IMR-90 (cell line): ENCODE data around the gene SMARCAD1. TPM values are rescaled to one million over a fixed set of nuclear protein-coding genes. Genes with fewer than 3 reads are reported as not detected.

Experiments used
- ATAC-seq: fragments of 200-7000 bp; cut with Tn5 transposase; 2 replicates; pipeline ENCODE4 v1.9.1; 2020; ENCODE audit warnings: low read depth, mild to moderate bottlenecking, moderate library complexity
- BruUV-seq: library from RNA; stranded (reverse); fragments of 400-500 nt; replicated peaks from 2 replicates; lab custom pipeline; 2021; lab: Mats Ljungman, UMichigan
- CTCF ChIA-PET: fragments of 300-600 bp; formaldehyde crosslinking; extraction: SDS; loops from one replicate; lab custom pipeline; 2021; ENCODE audit warnings: antibody characterized with exemption; lab: Yijun Ruan, JAX
- POLR2A ChIA-PET: fragments of 300-600 bp; sonication (Branson Sonifier 250); formaldehyde crosslinking; loops from one replicate; lab custom pipeline; 2022; ENCODE audit warnings: antibody characterized with exemption; ENCODE audit not compliant: unreplicated experiment; lab: Charles Lee
- DNase-seq: peaks from one replicate; pipeline ENCODE4 v3.0.0; 2013
- H2AFZ ChIP-seq: replicated peaks from 2 replicates; pipeline ENCODE3; 2013; ENCODE audit warnings: low read length, mild to moderate bottlenecking; ENCODE audit not compliant: poor library complexity
- H2AK5ac ChIP-seq: 2 replicates; pipeline ENCODE4 v1.6.1; 2013; ENCODE audit warnings: low read depth, low read length, inconsistent platforms
- H2AK9ac ChIP-seq: replicated peaks from 2 replicates; pipeline ENCODE3; 2013; ENCODE audit warnings: mild to moderate bottlenecking, low read depth, low read length, moderate library complexity; ENCODE audit not compliant: poor library complexity
- H2BK120ac ChIP-seq: 2 replicates; pipeline ENCODE4 v1.6.1; 2013; ENCODE audit warnings: low read depth, low read length, inconsistent platforms
- H2BK15ac ChIP-seq: 3 replicates; pipeline ENCODE4 v1.6.1; 2013; ENCODE audit warnings: low read depth, low read length, inconsistent platforms
- H2BK20ac ChIP-seq: 2 replicates; pipeline ENCODE4 v1.6.1; 2013; ENCODE audit warnings: low read depth, mild to moderate bottlenecking, inconsistent platforms, low read length, moderate library complexity
- H2BK5ac ChIP-seq: 2 replicates; pipeline ENCODE4 v1.6.1; 2013; ENCODE audit warnings: mild to moderate bottlenecking, low read depth, low read length, inconsistent platforms; ENCODE audit not compliant: poor library complexity, severe bottlenecking
- H3K14ac ChIP-seq: replicated peaks from 2 replicates; pipeline ENCODE4 v1.6.1; 2013; ENCODE audit warnings: low read depth, low read length, inconsistent platforms
- H3K18ac ChIP-seq: 2 replicates; pipeline ENCODE4 v1.6.1; 2013; ENCODE audit warnings: low read depth, low read length, control low read depth
- H3K23ac ChIP-seq: 2 replicates; pipeline ENCODE4 v1.6.1; 2013; ENCODE audit warnings: low read depth, low read length, inconsistent platforms
- H3K27ac ChIP-seq: 2 replicates; pipeline ENCODE4 v1.5.1; 2013; ENCODE audit warnings: mild to moderate bottlenecking, control low read depth, low read length; ENCODE audit not compliant: insufficient read depth
- H3K27me3 ChIP-seq: 2 replicates; pipeline ENCODE4 v1.6.1; 2013; ENCODE audit warnings: low read length; ENCODE audit not compliant: control insufficient read depth, insufficient read depth
- H3K36me3 ChIP-seq: 2 replicates; pipeline ENCODE4 v1.6.1; 2013; ENCODE audit warnings: low read length, mixed read lengths; ENCODE audit not compliant: control insufficient read depth, insufficient read depth
- H3K4ac ChIP-seq: 2 replicates; pipeline ENCODE4 v1.6.1; 2013; ENCODE audit warnings: low read depth, low read length, inconsistent platforms
- H3K4me1 ChIP-seq: 2 replicates; pipeline ENCODE4 v1.6.1; 2013; ENCODE audit warnings: low read length, mixed read lengths; ENCODE audit not compliant: control insufficient read depth, insufficient read depth
- H3K4me2 ChIP-seq: 2 replicates; pipeline ENCODE4 v1.6.1; 2013; ENCODE audit warnings: low read depth, mild to moderate bottlenecking, control low read depth, low read length, moderate library complexity
- H3K4me3 ChIP-seq: 2 replicates; pipeline ENCODE4 v1.5.1; 2013; ENCODE audit warnings: low read depth, mild to moderate bottlenecking, control low read depth, low read length, moderate library complexity; ENCODE audit not compliant: insufficient read depth
- H3K56ac ChIP-seq: 2 replicates; pipeline ENCODE4 v1.6.1; 2013; ENCODE audit warnings: low read length, inconsistent platforms; ENCODE audit not compliant: insufficient read depth; ENCODE audit errors: extremely low read depth
- H3K79me1 ChIP-seq, 2 experiments: 2 replicates each; pipeline ENCODE4 v1.6.1; 2013; ENCODE audit warnings: low read length in 2 of 2, inconsistent platforms in 1 of 2, low read depth in 1 of 2
- H3K9ac ChIP-seq: 2 replicates; pipeline ENCODE4 v1.6.1; 2013; ENCODE audit warnings: low read depth, low read length, control low read depth
- H3K9me1 ChIP-seq: 2 replicates; pipeline ENCODE4 v1.6.1; 2013; ENCODE audit warnings: low read length, inconsistent platforms; ENCODE audit not compliant: insufficient read depth
- H3K9me3 ChIP-seq: 2 replicates; pipeline ENCODE4 v1.6.1; 2013; ENCODE audit warnings: low read length; ENCODE audit not compliant: control insufficient read depth, insufficient read depth
- H4K20me1 ChIP-seq: 2 replicates; pipeline ENCODE4 v1.6.1; 2013; ENCODE audit warnings: low read length, inconsistent platforms; ENCODE audit not compliant: insufficient read depth
- H4K5ac ChIP-seq: 2 replicates; pipeline ENCODE4 v1.6.1; 2013; ENCODE audit warnings: mild to moderate bottlenecking, low read depth, low read length, control low read depth
- H4K8ac ChIP-seq, 2 experiments: 2 replicates each; pipeline ENCODE4 v1.6.1; 2013; ENCODE audit warnings: low read depth in 2 of 2, low read length in 2 of 2, control low read depth in 1 of 2, inconsistent platforms in 1 of 2
- H4K91ac ChIP-seq: 2 replicates; pipeline ENCODE4 v1.6.1; 2013; ENCODE audit warnings: low read depth, low read length, inconsistent platforms; ENCODE audit not compliant: insufficient read depth
- RAD21 ChIP-seq: IDR thresholded peaks from 2 replicates; pipeline ENCODE4 v1.6.1; 2012; ENCODE audit warnings: low read length, improper control_type of control experiment
- WGBS, 2 experiments: methylation state at CpG; one replicate each; pipeline versions ENCODE4 v1.1.5 to v1.1.7; 2013; ENCODE audit warnings: missing lambda C conversion rate in 2 of 2; ENCODE audit not compliant: insufficient read length in 1 of 2; ENCODE audit errors: extremely low coverage in 2 of 2; 5-methylcytosine and 5-hydroxymethylcytosine counted together
- dilution Hi-C: fragments of 300-500 bp; cut with HindIII; formaldehyde crosslinking; loops from one replicate; pipeline ENCODE4 v1.14.3; 2018; ENCODE audit warnings: low sequenced_read_pairs; ENCODE audit not compliant: unreplicated experiment
- in situ Hi-C: fragments of 300-500 bp; cut with MboI; formaldehyde crosslinking; loops from 3 replicates; pipeline ENCODE4 v1.14.3; 2019; ENCODE audit warnings: low sequenced_read_pairs, inconsistent platforms, mixed read lengths
- intact Hi-C: fragments of 100-400 bp; cut with micrococcal nuclease; formaldehyde crosslinking; loops from 2 replicates; pipeline ENCODE4 v1.10.0; 2022
- polyA plus RNA-seq, 3 experiments: library from polyadenylated mRNA; depleted of rRNA; stranded (reverse); fragments of >200 nt; gene quantifications; 2 replicates each; pipeline ENCODE4 v1.2.3, GENCODE V29; 2012; ENCODE audit warnings: low replicate concordance in 1 of 3
- total RNA-seq: library from RNA; depleted of rRNA; stranded (reverse); fragments of >200 nt; gene quantifications from 2 replicates; pipeline ENCODE4 v1.2.3, GENCODE V29; 2012

SMARCAD1 gene
- total and polyA plus RNA-seq, 2 of the 4 experiments (the other 2 are of a cell fraction) = 12.3 to 35.3 TPM

DNA sequence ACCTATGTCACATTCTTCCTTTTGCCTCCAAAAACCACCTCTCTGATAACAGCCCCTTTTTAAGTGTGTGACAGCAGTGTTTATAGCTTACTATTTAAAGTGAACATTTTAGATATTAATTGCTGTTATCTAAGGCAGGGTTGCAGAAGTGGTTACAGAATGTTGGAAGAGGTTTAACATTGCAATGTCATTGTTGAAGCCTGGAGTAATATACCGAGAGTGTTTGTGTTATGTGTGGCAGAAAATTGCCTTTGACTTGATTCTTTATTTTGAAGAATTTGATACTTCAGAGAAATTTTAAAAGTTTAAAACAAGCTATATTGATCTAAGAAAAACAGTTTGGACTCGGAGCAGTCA, 37.1 kb downstream of the SMARCAD1 start:
- DNase-seq = no peak
- Histone ChIP-seq H2AFZ (no peak overlapping the region), H2BK120ac (no peak overlapping the region), H3K79me1 (peaks cover 12 to 18% of the 10 kb centered on the region in 2 experiments), H2AK9ac (no peak overlapping the region), H4K91ac (no peak overlapping the region), H3K36me3 (peaks cover 17% of the 10 kb centered on the region), H4K20me1 (no peaks in the 10 kb centered on the region), H3K27me3 (no peaks in the 10 kb centered on the region), H3K9ac (no peak overlapping the region), H3K4me1 (no peaks in the 10 kb centered on the region), H3K4ac (no peak overlapping the region), H3K27ac (no peak overlapping the region), H4K5ac (no peak overlapping the region), H4K8ac (no peak overlapping the region), H3K4me3 (no peak overlapping the region), H3K14ac (no peak overlapping the region), H3K18ac (no peak overlapping the region), H3K23ac (no peak overlapping the region), H3K56ac (no peak overlapping the region), H3K4me2 (no peak overlapping the region), H3K9me3 (no peaks in the 10 kb centered on the region), H3K9me1 (no peaks in the 10 kb centered on the region), H2AK5ac (no peak overlapping the region), H2BK15ac (no peak overlapping the region), H2BK20ac (no peak overlapping the region), H2BK5ac (no peak overlapping the region)
- no peak for ATAC-seq
- no peak for TF ChIP-seq RAD21
- CTCF ChIA-PET = no interaction called here
- intact Hi-C loops (no loop called here), dilution Hi-C loops (no loop called here), in situ Hi-C loops (no loop called here)
- WGBS, 2 experiments = no CpG with 5 or more reads among the region's 2 CpGs
- POLR2A ChIA-PET = no interaction called here
- BruUV-seq = no TSS peak
